ENCODE data around the gene ZNF605. TPM values are rescaled to one million over a fixed set of nuclear protein-coding genes. Genes with fewer than 3 reads are reported as not detected.
A peak's percentile ranks its signal among the peaks of the same experiment; 100 is the strongest.

ZNF605 gene
- total and polyA plus RNA-seq, 9 of the 15 experiments (the other 6 are each of a cell fraction or from before 2014, with no cell fraction given) = 0.45 to 1.1 (median 0.68) TPM

- peak in 1 of 2 experiments; percentile 34 for TF ChIP-seq E2F6 (IDR thresholded peaks at IDR 0.05; ENCODE audit: borderline replicate concordance in 1 of 2, extremely low read depth in 1 of 2, insufficient read depth in 1 of 2, insufficient read length in 1 of 2, low read depth in 1 of 2, low read length in 1 of 2, poor library complexity in 1 of 2, severe bottlenecking in 1 of 2)
- TF ChIP-seq HNRNPH1 (optimal IDR thresholded peaks at IDR 0.05; ENCODE audit: low read depth, low read length) = no peak
- no peak for TF ChIP-seq E2F5 (CRISPR knock-in tag; IDR thresholded peaks at IDR 0.05)
- no peak for TF ChIP-seq STAT5B (CRISPR knock-in tag; IDR thresholded peaks at IDR 0.05)
- TF ChIP-seq ZNF12 (CRISPR knock-in tag; IDR thresholded peaks at IDR 0.05) = no peak
- TF ChIP-seq ASH1L (IDR thresholded peaks at IDR 0.05; ENCODE audit: borderline replicate concordance, low read depth, partially characterized antibody) = no peak
- TF ChIP-seq TFAP4 (CRISPR knock-in tag; IDR thresholded peaks at IDR 0.05; ENCODE audit: borderline replicate concordance) = no peak
- no peak for TF ChIP-seq HDAC3 (IDR thresholded peaks at IDR 0.05; ENCODE audit: borderline replicate concordance, partially characterized antibody)
- no peak for TF ChIP-seq NR2C1 (IDR thresholded peaks at IDR 0.05)
- no peak for TF ChIP-seq NR2C1 (tag; IDR thresholded peaks at IDR 0.05)
- TF ChIP-seq PHB2 (IDR thresholded peaks at IDR 0.05; ENCODE audit: low read depth) = no peak
- TF ChIP-seq YY1 (IDR thresholded peaks at IDR 0.05; ENCODE audit: borderline replicate concordance in 1 of 3, control insufficient read depth in 1 of 3, extremely low read depth in 1 of 3, insufficient read depth in 3 of 3, insufficient read length in 1 of 3, insufficient replicate concordance in 2 of 3, low read depth in 1 of 3, low read length in 2 of 3) = no peak
- TF ChIP-seq TRIM25 (IDR thresholded peaks at IDR 0.05; ENCODE audit: borderline replicate concordance) = no peak
- TF ChIP-seq ZBTB43 (CRISPR knock-in tag; IDR thresholded peaks at IDR 0.05) = no peak
- TF ChIP-seq ZNF277 (CRISPR knock-in tag; IDR thresholded peaks at IDR 0.05; ENCODE audit: borderline replicate concordance) = no peak
- TF ChIP-seq THRAP3 (IDR thresholded peaks at IDR 0.05; ENCODE audit: borderline replicate concordance) = no peak
- no peak for TF ChIP-seq SMARCA4 (IDR thresholded peaks at IDR 0.05)
- TF ChIP-seq ETV1 (tag; conservative IDR thresholded peaks at IDR 0.05; ENCODE audit: low read depth) = no peak
Observed at GRCh38 chr12:132886529-132887477, 69.3 kb downstream of the ZNF605 start (continued).
